Measurements from ENCODE around the gene RECK.

DNA sequence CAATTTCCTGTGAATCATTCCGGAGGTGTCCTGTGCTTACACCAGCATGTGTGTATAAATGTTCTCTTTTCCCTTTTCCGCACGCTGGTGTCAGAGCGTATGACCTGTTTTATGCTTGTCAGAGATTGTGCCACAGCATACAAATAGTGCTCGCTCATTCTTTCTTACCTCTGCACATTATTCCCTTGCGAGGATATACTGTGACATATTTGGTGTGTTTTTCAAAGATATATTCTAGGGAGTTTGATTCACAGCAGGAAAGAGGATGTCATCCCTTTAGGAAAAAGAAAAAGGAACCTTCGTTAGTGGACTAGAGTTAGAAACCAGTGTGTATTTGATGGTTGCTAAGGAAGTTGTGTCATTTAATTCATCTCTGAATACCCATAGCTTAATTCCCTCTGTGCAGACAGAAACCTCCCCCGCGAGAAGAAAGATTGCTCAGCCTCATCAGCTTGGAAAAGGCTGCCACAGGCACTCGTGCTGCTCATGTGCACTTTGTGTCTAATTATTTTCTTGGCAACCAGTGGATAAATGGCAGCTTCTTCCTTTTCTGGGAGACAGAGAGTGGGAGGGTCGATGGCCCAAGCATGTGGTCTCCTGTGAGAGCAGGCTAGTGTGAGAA lies 117.7 kb downstream of the RECK start:
- TF ChIP-seq, protein P1, sequence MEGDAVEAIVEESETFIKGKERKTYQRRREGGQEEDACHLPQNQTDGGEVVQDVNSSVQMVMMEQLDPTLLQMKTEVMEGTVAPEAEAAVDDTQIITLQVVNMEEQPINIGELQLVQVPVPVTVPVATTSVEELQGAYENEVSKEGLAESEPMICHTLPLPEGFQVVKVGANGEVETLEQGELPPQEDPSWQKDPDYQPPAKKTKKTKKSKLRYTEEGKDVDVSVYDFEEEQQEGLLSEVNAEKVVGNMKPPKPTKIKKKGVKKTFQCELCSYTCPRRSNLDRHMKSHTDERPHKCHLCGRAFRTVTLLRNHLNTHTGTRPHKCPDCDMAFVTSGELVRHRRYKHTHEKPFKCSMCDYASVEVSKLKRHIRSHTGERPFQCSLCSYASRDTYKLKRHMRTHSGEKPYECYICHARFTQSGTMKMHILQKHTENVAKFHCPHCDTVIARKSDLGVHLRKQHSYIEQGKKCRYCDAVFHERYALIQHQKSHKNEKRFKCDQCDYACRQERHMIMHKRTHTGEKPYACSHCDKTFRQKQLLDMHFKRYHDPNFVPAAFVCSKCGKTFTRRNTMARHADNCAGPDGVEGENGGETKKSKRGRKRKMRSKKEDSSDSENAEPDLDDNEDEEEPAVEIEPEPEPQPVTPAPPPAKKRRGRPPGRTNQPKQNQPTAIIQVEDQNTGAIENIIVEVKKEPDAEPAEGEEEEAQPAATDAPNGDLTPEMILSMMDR (conservative IDR thresholded peaks at IDR 0.05; ENCODE audit: low read length), result no peak
- no peak for TF ChIP-seq EZH2phosphoT487 (IDR thresholded peaks at IDR 0.05; ENCODE audit: borderline replicate concordance)
